ENCODE measurements around the gene CDH23. TPM values are rescaled to one million over a fixed set of nuclear protein-coding genes. Genes with fewer than 3 reads are reported as not detected.

The CDH23 gene
- total and polyA plus RNA-seq, 10 of the 15 experiments (the other 5 are each of a cell fraction or from before 2014, with no cell fraction given) = 0.09 to 0.40 (median 0.15) TPM; not detected in 1

DNA sequence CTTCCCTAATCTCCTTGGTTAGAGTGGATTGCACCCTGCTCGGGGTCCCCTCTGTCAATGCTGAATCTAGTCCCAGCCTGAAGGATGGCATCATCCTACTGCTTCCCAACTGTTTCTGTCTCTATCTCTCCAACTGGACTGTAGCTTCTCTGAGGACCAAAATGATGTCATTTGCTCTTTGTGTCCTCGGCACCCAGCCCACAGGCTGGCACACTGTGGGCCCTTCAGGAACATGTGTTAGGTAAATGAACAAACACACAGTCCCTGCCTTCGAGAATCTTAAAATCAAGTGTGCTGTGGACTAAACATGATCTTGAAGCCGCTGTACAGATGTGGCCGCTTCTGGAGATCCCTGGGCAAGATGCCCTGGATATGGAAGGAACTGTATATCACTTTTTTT lies 5.0 kb upstream of the CDH23 start:
- Histone ChIP-seq H2AFZ (ENCODE audit: control insufficient read depth, low read depth, low read length) (no peak overlapping the region), H3K27ac (ENCODE audit: control insufficient read depth, insufficient read depth) (no peak overlapping the region), H3K9ac (ENCODE audit: control insufficient read depth, insufficient read depth, low read length) (no peak overlapping the region), H3K79me2 (ENCODE audit: control insufficient read depth, insufficient read depth, low read length) (no peaks in the 10 kb centered on the region), H3K27me3 (replicated peaks in 1 of 2; ENCODE audit: control insufficient read depth in 2 of 2, insufficient read depth in 2 of 2, low read length in 1 of 2) (peaks cover 7 to 26% of the 10 kb centered on the region in 2 experiments; a peak in 3 of 4 replicates), H3K4me1 (ENCODE audit: control insufficient read depth, insufficient read depth, low read length) (no peaks in the 10 kb centered on the region), H4K20me1 (ENCODE audit: control insufficient read depth, insufficient read depth) (peaks cover 3% of the 10 kb centered on the region; the same call in 1 of the 2 replicates), H3K9me3 (replicated peaks; ENCODE audit: control insufficient read depth, insufficient read depth, low read length) (no peaks in the 10 kb centered on the region), H3K4me2 (ENCODE audit: control insufficient read depth, insufficient read depth) (no peak overlapping the region), H3K36me3 (ENCODE audit: control insufficient read depth in 2 of 2, insufficient read depth in 2 of 2, low read length in 1 of 2) (no peaks in the 10 kb centered on the region), H3K4me3 (no peak overlapping the region)
- in situ Hi-C loops (cut with MboI) = no loop called here
- ChIA-PET CTCF (interaction anchor here (1.0 to 1.5 kb wide), 3 partner anchors 9 to 77 kb away, joined by 3 read pairs; no protein-coding TSS in a partner anchor), SMC1A (ENCODE audit: uncharacterized antibody, unreplicated experiment) (interaction anchor here (2.2 kb wide), 1 partner anchor 178 kb away, joined by 6 read pairs; no protein-coding TSS in a partner anchor), POLR2A (no interaction called here), RAD21 (ENCODE audit: unreplicated experiment) (no interaction called here)
- intact Hi-C loops (cut with micrococcal nuclease; ENCODE audit: unreplicated experiment) = no loop called here
- 3% methylated on average over 5 of the region's 5 CpGs for WGBS (ENCODE audit: insufficient coverage, insufficient replicate concordance, low lambda C conversion rate, missing lambda C conversion rate)
- no TSS peak for BruUV-seq (replicated peaks)
- DNase-seq (ENCODE audit: low read depth, low spot score) (no peak), FAIRE-seq (no peak), ATAC-seq (no peak)
- TF ChIP-seq FOXK2 (IDR thresholded peaks at IDR 0.05) = no peak
- no peak for TF ChIP-seq PAX8 (IDR thresholded peaks at IDR 0.05)
- TF ChIP-seq LARP7 (IDR thresholded peaks at IDR 0.05) = no peak
- TF ChIP-seq SPI1 (IDR thresholded peaks at IDR 0.05; ENCODE audit: borderline replicate concordance, insufficient read depth, low read depth, low read length) = no peak
- TF ChIP-seq SUZ12 (IDR thresholded peaks at IDR 0.05; ENCODE audit: unreplicated experiment) = no peak
- TF ChIP-seq PML (IDR thresholded peaks at IDR 0.05; ENCODE audit: low read length) = no peak
- TF ChIP-seq RCOR1 (conservative IDR thresholded peaks at IDR 0.05; ENCODE audit: low read depth, low read length) = no peak
- TF ChIP-seq CHD1 (IDR thresholded peaks at IDR 0.05; ENCODE audit: low read depth, low read length) = no peak
- no peak for TF ChIP-seq RUNX3 (IDR thresholded peaks at IDR 0.05; ENCODE audit: low read length)
- no peak for TF ChIP-seq EZH2 (IDR thresholded peaks at IDR 0.05; ENCODE audit: borderline replicate concordance, control insufficient read depth, low read depth, low read length)
- TF ChIP-seq NFYA (IDR thresholded peaks at IDR 0.05; ENCODE audit: borderline replicate concordance, low read depth, low read length) = no peak
- TF ChIP-seq CREM (IDR thresholded peaks at IDR 0.05; ENCODE audit: low read depth) = no peak

All from GM12878 (cell line).